ENCODE data around the gene ASRGL1. TPM values are rescaled to one million over a fixed set of nuclear protein-coding genes. Genes with fewer than 3 reads are reported as not detected.

The ASRGL1 gene
- total RNA-seq, 2 experiments from 2014 or later, result 3.7 to 9.0 TPM

GRCh38 chr11:62432695-62433094 is 95.4 kb downstream of the ASRGL1 start:
- no peak for DNase-seq
- Mint-ChIP-seq H3K36me3 (no peaks in the 10 kb centered on the region), H3K9me3 (ENCODE audit: low read depth) (no peaks in the 10 kb centered on the region), H3K27ac (no peak overlapping the region), H3K27me3 (no peaks in the 10 kb centered on the region), H3K4me3 (no peak overlapping the region), H3K4me1 (peaks cover 70% of the 10 kb centered on the region)
- no peak for ATAC-seq
- CTCF ChIA-PET, result interaction anchor here (1.6 kb wide), 1 partner anchor 127 kb away, joined by 3 read pairs; no protein-coding TSS in a partner anchor

GRCh38 chr11:62433141-62433903 is 96.1 kb downstream of the ASRGL1 start:
- ATAC-seq, result no peak
- CTCF ChIA-PET, result interaction anchor here (1.6 to 1.7 kb wide), 2 partner anchors 9 to 126 kb away, joined by 3 to 7 read pairs; no protein-coding TSS in a partner anchor

GRCh38 chr11:62433904-62434276 is 96.6 kb downstream of the ASRGL1 start:
- no peak for DNase-seq
- H3K4me3 Mint-ChIP-seq, result no peak overlapping the region
- no peak for ATAC-seq
- H3K27ac Mint-ChIP-seq, result no peak overlapping the region
- H3K4me1 Mint-ChIP-seq, result peaks cover 58% of the 10 kb centered on the region
- no peaks in the 10 kb centered on the region for H3K27me3 Mint-ChIP-seq
- H3K36me3 Mint-ChIP-seq, result no peaks in the 10 kb centered on the region
- no peaks in the 10 kb centered on the region for H3K9me3 Mint-ChIP-seq (ENCODE audit: low read depth)
- CTCF ChIA-PET, result interaction anchor here (1.6 to 1.7 kb wide), 2 partner anchors 10 to 125 kb away, joined by 3 to 7 read pairs; no protein-coding TSS in a partner anchor

More at GRCh38 chr11:62433141-62433903, 96.1 kb downstream of the ASRGL1 start:
- no peak overlapping the region for H3K4me3 Mint-ChIP-seq
- no peak for DNase-seq
- no peak overlapping the region for H3K27ac Mint-ChIP-seq
- no peaks in the 10 kb centered on the region for H3K36me3 Mint-ChIP-seq
- no peaks in the 10 kb centered on the region for H3K27me3 Mint-ChIP-seq
- no peaks in the 10 kb centered on the region for H3K9me3 Mint-ChIP-seq (ENCODE audit: low read depth)
- H3K4me1 Mint-ChIP-seq, result peaks cover 63% of the 10 kb centered on the region

GRCh38 chr11:62435846-62436660 is 98.8 kb downstream of the ASRGL1 start:
- CTCF ChIA-PET, result interaction anchor here (0.9 to 3.4 kb wide), 4 partner anchors 11 to 109 kb away, joined by 3 to 18 read pairs (median 4); no protein-coding TSS in a partner anchor

GRCh38 chr11:62437616-62438015 is 100.4 kb downstream of the ASRGL1 start:
- H3K36me3 Mint-ChIP-seq, result no peaks in the 10 kb centered on the region
- DNase-seq, result no peak
- H3K4me1 Mint-ChIP-seq, result peaks cover 26% of the 10 kb centered on the region
- H3K9me3 Mint-ChIP-seq (ENCODE audit: low read depth), result no peaks in the 10 kb centered on the region
- no peak for ATAC-seq
- CTCF ChIA-PET, result interaction anchor here (0.6 to 3.4 kb wide), 5 partner anchors 9 to 242 kb away, joined by 3 to 18 read pairs (median 3); no protein-coding TSS in a partner anchor
- H3K4me3 Mint-ChIP-seq, result no peak overlapping the region
- no peak overlapping the region for H3K27ac Mint-ChIP-seq
- H3K27me3 Mint-ChIP-seq, result no peaks in the 10 kb centered on the region

More at GRCh38 chr11:62435846-62436660, 98.8 kb downstream of the ASRGL1 start:
- DNase-seq, result no peak
- H3K4me1 Mint-ChIP-seq, result peaks cover 39% of the 10 kb centered on the region
- no peaks in the 10 kb centered on the region for H3K36me3 Mint-ChIP-seq
- no peak overlapping the region for H3K4me3 Mint-ChIP-seq
- H3K9me3 Mint-ChIP-seq (ENCODE audit: low read depth), result no peaks in the 10 kb centered on the region
- H3K27ac Mint-ChIP-seq, result no peak overlapping the region
- ATAC-seq, result peak; percentile 53
- no peaks in the 10 kb centered on the region for H3K27me3 Mint-ChIP-seq

GRCh38 chr11:62438641-62439040 is 101.4 kb downstream of the ASRGL1 start:
- Mint-ChIP-seq H3K4me1 (peaks cover 22% of the 10 kb centered on the region), H3K36me3 (no peaks in the 10 kb centered on the region), H3K9me3 (ENCODE audit: low read depth) (no peaks in the 10 kb centered on the region), H3K27me3 (peaks cover 3% of the 10 kb centered on the region), H3K27ac (no peak overlapping the region), H3K4me3 (no peak overlapping the region)
- DNase-seq (no peak), ATAC-seq (no peak)
- CTCF ChIA-PET, result interaction anchor here (0.7 to 3.4 kb wide), 2 partner anchors 14 to 102 kb away, joined by 5 to 18 read pairs; no protein-coding TSS in a partner anchor

GRCh38 chr11:62439785-62440602 is 102.7 kb downstream of the ASRGL1 start:
- no peaks in the 10 kb centered on the region for H3K36me3 Mint-ChIP-seq
- H3K27me3 Mint-ChIP-seq, result peaks cover 16% of the 10 kb centered on the region
- no peak overlapping the region for H3K4me3 Mint-ChIP-seq
- H3K27ac Mint-ChIP-seq, result no peak overlapping the region
- peaks cover 22% of the 10 kb centered on the region for H3K4me1 Mint-ChIP-seq
- no peak for ATAC-seq
- no peaks in the 10 kb centered on the region for H3K9me3 Mint-ChIP-seq (ENCODE audit: low read depth)
- CTCF ChIA-PET, result interaction anchor here (2.5 kb wide), 1 partner anchor 16 kb away, joined by 7 read pairs; no protein-coding TSS in a partner anchor
- DNase-seq, result no peak

Other genes with a start within 250 kb of the ASRGL1 start
- 100 to 1,000 TPM; 176 to 205 TPM for gene INCENP, start 213.4 kb upstream of the ASRGL1 start, total RNA-seq
- gene SCGB1D1, start 147.2 kb upstream of the ASRGL1 start, total RNA-seq, result not detected
- gene SCGB2A1, start 128.8 kb upstream of the ASRGL1 start, total RNA-seq, result not detected
- not detected for gene SCGB1D2, start 95.2 kb upstream of the ASRGL1 start, total RNA-seq
- gene SCGB2A2, start 67.3 kb upstream of the ASRGL1 start, total RNA-seq, result not detected
- not detected for gene SCGB1D4, start 38.4 kb upstream of the ASRGL1 start, total RNA-seq
- gene SCGB1A1, start 81.6 kb downstream of the ASRGL1 start, total RNA-seq, result not detected
- 100 to 1,000 TPM; 180 to 390 TPM for gene AHNAK, start 209.4 kb downstream of the ASRGL1 start, total RNA-seq
- gene EEF1G, start 236.4 kb downstream of the ASRGL1 start, total RNA-seq, result 1,000 to 10,000 TPM in 1 of 2 experiments, 100 to 1,000 TPM in 1; 878 to 1,201 TPM